ENCODE results near the gene OXLD1.
"Not testable (repeated sequence)": the region's sequence is repeated elsewhere in the genome, so short reads cannot be mapped to it uniquely, and the experiment has no call there.

OXLD1 gene

DNA sequence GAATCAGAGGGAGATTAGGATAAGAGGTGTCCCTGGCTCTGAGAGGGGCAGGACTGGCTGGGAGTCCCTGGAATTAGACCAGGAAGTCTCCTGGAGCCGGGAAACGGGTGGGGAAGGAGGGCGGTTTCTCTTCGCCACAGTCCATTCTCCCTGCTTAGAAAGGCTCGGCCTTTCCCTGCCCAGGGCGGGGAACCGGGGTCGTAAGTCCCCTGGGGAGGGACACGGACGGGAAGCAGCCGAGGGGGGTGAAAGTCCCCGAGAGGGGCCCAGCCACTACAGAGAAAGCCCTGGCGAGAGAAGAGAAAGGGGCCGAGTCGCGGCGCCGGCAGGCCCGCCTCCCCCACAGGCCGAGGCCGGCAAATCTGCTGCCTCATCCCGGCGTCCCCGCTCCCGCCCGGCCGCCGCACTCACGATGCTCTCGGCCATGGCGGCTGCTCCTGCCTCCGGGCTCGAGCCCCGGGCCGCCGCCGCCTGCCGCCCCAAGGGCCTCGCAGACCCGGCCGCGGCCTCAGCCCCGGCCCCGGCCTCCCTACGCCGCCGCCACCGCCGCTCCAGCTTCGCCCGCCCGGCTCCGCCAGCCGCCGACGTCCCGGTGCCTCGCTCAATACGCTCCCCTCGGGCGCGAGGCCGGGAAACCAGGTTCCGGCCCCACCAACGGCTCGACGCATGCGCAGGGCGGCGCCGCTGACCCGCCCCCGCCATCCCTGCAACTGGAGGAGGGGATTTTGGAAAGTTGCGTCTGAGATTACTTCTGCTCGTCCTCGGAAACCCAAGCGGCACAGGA is 29.7 kb downstream of the OXLD1 start, which contains the start of the genes NPLOC4 and TSPAN10:
NPLOC4 (minus strand) TSS at position 608 of the 784 bp plus-strand sequence; CDS start at position 426, 182 bp downstream.
TSPAN10 (plus strand) TSS at position 692 of the 784 bp plus-strand sequence. CDS start 5,217 bp downstream, outside the sequence.
- H3K4me3 ChIP-seq (replicated peaks in 1 of 2; ENCODE audit: low read depth in 2 of 2, low read length in 2 of 2) = peak within 1 kb of the TSS; percentile 65 to 91
- TF ChIP-seq, protein P1, sequence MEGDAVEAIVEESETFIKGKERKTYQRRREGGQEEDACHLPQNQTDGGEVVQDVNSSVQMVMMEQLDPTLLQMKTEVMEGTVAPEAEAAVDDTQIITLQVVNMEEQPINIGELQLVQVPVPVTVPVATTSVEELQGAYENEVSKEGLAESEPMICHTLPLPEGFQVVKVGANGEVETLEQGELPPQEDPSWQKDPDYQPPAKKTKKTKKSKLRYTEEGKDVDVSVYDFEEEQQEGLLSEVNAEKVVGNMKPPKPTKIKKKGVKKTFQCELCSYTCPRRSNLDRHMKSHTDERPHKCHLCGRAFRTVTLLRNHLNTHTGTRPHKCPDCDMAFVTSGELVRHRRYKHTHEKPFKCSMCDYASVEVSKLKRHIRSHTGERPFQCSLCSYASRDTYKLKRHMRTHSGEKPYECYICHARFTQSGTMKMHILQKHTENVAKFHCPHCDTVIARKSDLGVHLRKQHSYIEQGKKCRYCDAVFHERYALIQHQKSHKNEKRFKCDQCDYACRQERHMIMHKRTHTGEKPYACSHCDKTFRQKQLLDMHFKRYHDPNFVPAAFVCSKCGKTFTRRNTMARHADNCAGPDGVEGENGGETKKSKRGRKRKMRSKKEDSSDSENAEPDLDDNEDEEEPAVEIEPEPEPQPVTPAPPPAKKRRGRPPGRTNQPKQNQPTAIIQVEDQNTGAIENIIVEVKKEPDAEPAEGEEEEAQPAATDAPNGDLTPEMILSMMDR (IDR thresholded peaks at IDR 0.05; ENCODE audit: low read depth, low read length) = no peak
- peak; percentile 85 to 90 for DNase-seq (ENCODE audit: low read depth in 2 of 2)

DNA sequence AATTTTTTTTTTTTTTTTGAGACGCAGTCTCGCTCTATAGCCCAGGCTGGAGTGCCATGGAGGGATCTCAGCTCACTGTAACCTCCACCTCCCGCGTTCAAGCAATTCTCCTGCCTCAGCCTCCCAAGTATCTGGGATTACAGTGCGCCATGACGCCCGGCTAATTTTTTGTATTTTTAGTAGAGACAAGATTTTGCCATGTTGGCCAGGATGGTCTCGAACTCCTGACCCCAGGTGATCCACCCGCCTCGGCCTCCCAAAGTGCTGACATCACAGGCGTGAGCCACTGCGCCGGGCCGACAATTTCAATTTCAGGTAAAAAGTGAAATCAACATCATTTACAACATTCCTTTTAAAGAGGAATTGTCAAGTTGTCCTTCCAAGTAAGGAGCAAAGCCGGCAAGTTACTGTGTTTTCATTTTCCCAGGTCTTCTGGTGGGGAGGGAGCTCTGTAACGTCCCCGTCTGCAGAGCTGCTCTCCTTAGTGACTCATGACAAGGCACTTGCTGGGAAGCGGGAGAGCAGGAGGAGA is 30.4 kb downstream of the OXLD1 start:
- DNase-seq (ENCODE audit: low read depth in 2 of 2) = peak in 1 of 2 donors; percentile 65
- H3K4me3 ChIP-seq (replicated peaks in 1 of 2; ENCODE audit: low read depth in 2 of 2, low read length in 2 of 2) = peak overlapping the region; percentile 65 to 91
- TF ChIP-seq, protein P1 (IDR thresholded peaks at IDR 0.05; ENCODE audit: low read depth, low read length) = no peak

DNA sequence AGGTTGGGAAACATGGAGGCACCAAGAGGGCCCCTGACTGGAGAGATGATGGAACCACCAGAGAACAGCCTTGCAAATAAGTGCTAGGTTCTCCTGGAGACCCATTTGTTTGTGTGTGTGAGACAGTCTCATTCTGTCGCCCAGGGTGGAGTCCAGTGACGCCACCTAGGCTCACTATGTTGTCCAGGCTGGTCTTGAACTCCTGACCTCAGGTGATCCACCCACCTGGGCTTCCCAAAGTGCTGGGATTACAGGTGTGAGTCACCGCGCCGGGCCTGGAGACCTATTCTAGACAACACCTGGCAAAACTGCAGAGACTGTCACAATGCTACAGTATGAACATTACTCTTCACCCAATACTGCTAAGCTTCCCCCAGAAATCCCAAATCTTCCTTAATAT is 31.0 kb downstream of the OXLD1 start:
- no peak for DNase-seq (ENCODE audit: low read depth in 2 of 2)
- H3K4me3 ChIP-seq (replicated peaks in 1 of 2; ENCODE audit: low read depth in 2 of 2, low read length in 2 of 2) = peak overlapping the region in 1 of 2 donors; percentile 91
- TF ChIP-seq, protein P1 (IDR thresholded peaks at IDR 0.05; ENCODE audit: low read depth, low read length) = no peak

DNA sequence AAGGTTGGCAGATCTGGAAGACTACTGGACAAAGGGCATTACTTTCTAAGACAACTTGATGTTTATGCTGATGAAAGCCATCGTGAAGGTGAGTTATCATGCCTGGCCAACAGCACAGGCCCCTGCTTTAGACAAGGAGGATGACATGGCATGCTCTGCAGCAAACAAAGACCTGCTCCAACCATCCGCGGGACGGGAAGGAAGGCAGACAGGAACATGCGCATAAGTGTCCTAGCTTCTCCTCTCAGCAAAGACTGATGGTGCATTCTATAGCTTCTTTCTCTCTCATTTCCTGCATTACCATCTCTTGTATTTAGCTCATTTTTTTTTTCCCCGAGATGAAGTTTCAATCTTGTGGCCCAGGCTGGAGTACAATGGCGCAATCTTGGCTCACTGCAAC is 34.9 kb downstream of the OXLD1 start:
- TF ChIP-seq, protein P1 (IDR thresholded peaks at IDR 0.05; ENCODE audit: low read depth, low read length) = no peak
- H3K4me3 ChIP-seq (replicated peaks in 1 of 2; ENCODE audit: low read depth in 2 of 2, low read length in 2 of 2) = no peak overlapping the region
- no peak for DNase-seq (ENCODE audit: low read depth in 2 of 2)

DNA sequence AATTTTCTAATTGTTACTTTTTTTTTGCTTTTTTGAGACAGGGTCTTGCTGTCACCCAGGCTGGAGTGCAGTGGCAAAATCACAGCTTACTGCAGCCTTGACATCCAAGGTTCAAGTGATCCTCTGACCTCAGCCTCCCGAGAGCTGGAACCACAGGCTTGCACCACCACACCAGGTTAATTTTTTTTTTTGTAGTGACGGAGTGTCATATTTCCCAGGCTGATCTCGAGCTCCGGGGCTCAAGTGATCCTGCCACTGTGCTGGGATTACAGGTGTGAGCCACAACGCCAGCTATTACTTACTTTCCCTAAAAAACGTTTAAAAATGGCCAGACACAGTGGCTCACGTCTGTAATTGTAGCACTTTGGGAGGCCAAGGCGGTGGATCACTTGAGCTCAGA is 36.1 kb downstream of the OXLD1 start:
- no peak for DNase-seq (ENCODE audit: low read depth in 2 of 2)
- TF ChIP-seq, protein P1 (IDR thresholded peaks at IDR 0.05; ENCODE audit: low read depth, low read length) = no peak
- no peak overlapping the region for H3K4me3 ChIP-seq (replicated peaks in 1 of 2; ENCODE audit: low read depth in 2 of 2, low read length in 2 of 2)

DNA sequence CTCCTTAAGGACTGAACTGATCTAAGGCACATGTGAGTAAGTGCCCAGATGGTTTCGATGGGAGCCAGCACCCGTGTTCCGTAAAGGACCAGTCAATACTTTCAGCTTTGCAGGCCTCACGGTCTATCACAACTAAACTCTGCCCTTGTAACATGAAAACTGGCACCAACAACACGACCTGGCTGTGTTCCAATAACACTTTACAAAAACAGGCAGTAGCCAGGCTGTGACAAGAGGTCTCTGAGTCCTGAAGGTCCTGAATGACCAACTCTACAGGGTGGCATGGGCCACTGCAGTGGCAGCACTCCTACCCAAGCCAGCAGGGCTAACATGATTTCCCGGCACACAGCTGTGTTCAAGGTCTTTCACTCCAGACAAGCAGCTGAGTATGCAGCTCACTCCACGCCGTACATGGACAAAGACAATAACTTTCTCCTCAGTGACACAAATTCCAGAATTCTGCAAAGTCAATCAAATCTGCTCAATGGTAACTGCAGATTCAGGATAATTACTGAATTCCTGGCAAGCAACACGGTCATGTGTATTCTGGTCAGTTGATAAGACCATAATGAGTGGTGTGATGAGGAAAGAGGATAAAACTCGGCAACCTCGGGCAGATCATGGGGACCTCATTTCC is 44.8 kb downstream of the OXLD1 start:
- no peak overlapping the region for H3K4me3 ChIP-seq (replicated peaks in 1 of 2; ENCODE audit: low read depth in 2 of 2, low read length in 2 of 2)
- DNase-seq (ENCODE audit: low read depth in 2 of 2) = peak in 1 of 2 donors; percentile 5
- TF ChIP-seq, protein P1 (IDR thresholded peaks at IDR 0.05; ENCODE audit: low read depth, low read length) = no peak

DNA sequence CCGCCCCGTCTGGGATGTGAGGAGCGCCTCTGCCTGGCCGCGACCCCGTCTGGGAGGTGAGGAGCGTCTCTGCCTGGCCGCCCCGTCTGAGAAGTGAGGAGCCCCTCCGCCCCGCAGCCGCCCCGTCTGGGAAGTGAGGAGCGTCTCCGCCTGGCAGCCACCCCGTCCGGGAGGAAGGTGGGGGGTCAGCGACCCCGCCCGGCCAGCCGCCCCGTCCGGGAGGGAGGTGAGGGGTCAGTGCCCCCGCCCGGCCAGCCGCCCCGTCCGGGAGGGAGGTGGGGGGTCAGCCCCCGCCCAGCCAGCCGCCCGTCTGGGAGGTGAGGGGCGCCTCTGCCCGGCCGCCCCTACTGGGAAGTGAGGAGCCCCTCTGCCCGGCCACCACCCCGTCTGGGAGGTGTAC is 48.1 kb downstream of the OXLD1 start:
- DNase-seq (ENCODE audit: low read depth in 2 of 2); H3K4me3 ChIP-seq (replicated peaks in 1 of 2; ENCODE audit: low read depth in 2 of 2, low read length in 2 of 2): not testable (repeated sequence)

Data from cardiac fibroblast (primary cell).